ENCODE results near the gene CDH4. TPM values are rescaled to one million over a fixed set of nuclear protein-coding genes. Genes with fewer than 3 reads are reported as not detected.

Gene CDH4
- total and polyA plus RNA-seq, 3 experiments from 2014 or later, result 0.22 TPM; not detected in 2

- Histone ChIP-seq H3K27ac (ENCODE audit: low read depth, low read length) (no peak overlapping the region), H3K9me3 (ENCODE audit: low read length) (no peaks in the 10 kb centered on the region), H3K36me3 (ENCODE audit: insufficient read depth, low read length) (no peaks in the 10 kb centered on the region), H3K4me1 (ENCODE audit: insufficient read depth, low read length) (no peaks in the 10 kb centered on the region), H3K27me3 (ENCODE audit: insufficient read depth, low read length, poor library complexity, severe bottlenecking) (no peaks in the 10 kb centered on the region), H3K4me3 (ENCODE audit: low read length) (no peak overlapping the region)
- peaks cover 0 to 7% (median 0%) of the 10 kb centered on the region in 5 donors for H3K9me3 Mint-ChIP-seq
- no peak for DNase-seq
- H3K36me3 Mint-ChIP-seq, result no peaks in the 10 kb centered on the region
- ChIA-PET CTCF (no interaction called here), POLR2A (no interaction called here)
- no peaks in the 10 kb centered on the region for H3K4me1 Mint-ChIP-seq
- H3K27me3 Mint-ChIP-seq, result no peaks in the 10 kb centered on the region
- no peak overlapping the region for H3K4me3 Mint-ChIP-seq
- H3K27ac Mint-ChIP-seq, result no peak overlapping the region
Measured at GRCh38 chr20:61414455-61414991, 162.5 kb downstream of the CDH4 start.

GRCh38 chr20:61416546-61416945 is 164.5 kb downstream of the CDH4 start:
- Mint-ChIP-seq H3K4me1 (no peaks in the 10 kb centered on the region), H3K27me3 (no peaks in the 10 kb centered on the region), H3K9me3 (peaks cover 0 to 7% (median 0%) of the 10 kb centered on the region in 5 donors), H3K36me3 (no peaks in the 10 kb centered on the region), H3K4me3 (no peak overlapping the region), H3K27ac (no peak overlapping the region)
- no peaks in the 10 kb centered on the region for H3K27me3 ChIP-seq (ENCODE audit: insufficient read depth, low read length, poor library complexity, severe bottlenecking)
- no peak overlapping the region for H3K27ac ChIP-seq (ENCODE audit: low read depth, low read length)
- no peaks in the 10 kb centered on the region for H3K36me3 ChIP-seq (ENCODE audit: insufficient read depth, low read length)
- no peak for DNase-seq
- ChIA-PET CTCF (no interaction called here), POLR2A (no interaction called here)
- H3K4me1 ChIP-seq (ENCODE audit: insufficient read depth, low read length), result no peaks in the 10 kb centered on the region
- no peaks in the 10 kb centered on the region for H3K9me3 ChIP-seq (ENCODE audit: low read length)
- H3K4me3 ChIP-seq (ENCODE audit: low read length), result no peak overlapping the region

- H3K27ac Mint-ChIP-seq, result no peak overlapping the region
- H3K4me1 Mint-ChIP-seq, result no peaks in the 10 kb centered on the region
- Histone ChIP-seq H3K4me3 (ENCODE audit: low read length) (no peak overlapping the region), H3K4me1 (ENCODE audit: insufficient read depth, low read length) (no peaks in the 10 kb centered on the region), H3K27me3 (ENCODE audit: insufficient read depth, low read length, poor library complexity, severe bottlenecking) (no peaks in the 10 kb centered on the region), H3K36me3 (ENCODE audit: insufficient read depth, low read length) (no peaks in the 10 kb centered on the region), H3K9me3 (ENCODE audit: low read length) (no peaks in the 10 kb centered on the region), H3K27ac (ENCODE audit: low read depth, low read length) (no peak overlapping the region)
- POLR2A ChIA-PET, result no interaction called here
- DNase-seq, result no peak
- H3K4me3 Mint-ChIP-seq, result no peak overlapping the region
- H3K36me3 Mint-ChIP-seq, result no peaks in the 10 kb centered on the region
- CTCF ChIA-PET, result no interaction called here
- H3K27me3 Mint-ChIP-seq, result no peaks in the 10 kb centered on the region
- peaks cover 0 to 7% (median 0%) of the 10 kb centered on the region in 5 donors for H3K9me3 Mint-ChIP-seq
Measured at GRCh38 chr20:61417221-61417941, 165.3 kb downstream of the CDH4 start.

GRCh38 chr20:61419010-61419409 is 166.9 kb downstream of the CDH4 start:
- H3K4me1 ChIP-seq (ENCODE audit: insufficient read depth, low read length), result no peaks in the 10 kb centered on the region
- no peak for DNase-seq
- H3K36me3 ChIP-seq (ENCODE audit: insufficient read depth, low read length), result no peaks in the 10 kb centered on the region
- no peak overlapping the region for H3K4me3 Mint-ChIP-seq
- CTCF ChIA-PET, result no interaction called here
- no peaks in the 10 kb centered on the region for H3K9me3 ChIP-seq (ENCODE audit: low read length)
- no peak overlapping the region for H3K27ac ChIP-seq (ENCODE audit: low read depth, low read length)
- H3K4me3 ChIP-seq (ENCODE audit: low read length), result no peak overlapping the region
- peaks cover 0 to 7% (median 0%) of the 10 kb centered on the region in 5 donors for H3K9me3 Mint-ChIP-seq
- POLR2A ChIA-PET, result no interaction called here
- no peak overlapping the region for H3K27ac Mint-ChIP-seq
- no peaks in the 10 kb centered on the region for H3K27me3 Mint-ChIP-seq
- H3K36me3 Mint-ChIP-seq, result no peaks in the 10 kb centered on the region
- H3K27me3 ChIP-seq (ENCODE audit: insufficient read depth, low read length, poor library complexity, severe bottlenecking), result no peaks in the 10 kb centered on the region
- H3K4me1 Mint-ChIP-seq, result no peaks in the 10 kb centered on the region

GRCh38 chr20:61419501-61419900 is 167.4 kb downstream of the CDH4 start:
- ChIA-PET CTCF (no interaction called here), POLR2A (no interaction called here)
- no peaks in the 10 kb centered on the region for H3K36me3 ChIP-seq (ENCODE audit: insufficient read depth, low read length)
- peaks cover 0 to 7% (median 0%) of the 10 kb centered on the region in 5 donors for H3K9me3 Mint-ChIP-seq
- no peaks in the 10 kb centered on the region for H3K27me3 ChIP-seq (ENCODE audit: insufficient read depth, low read length, poor library complexity, severe bottlenecking)
- H3K27ac ChIP-seq (ENCODE audit: low read depth, low read length), result no peak overlapping the region
- H3K4me3 Mint-ChIP-seq, result no peak overlapping the region
- no peaks in the 10 kb centered on the region for H3K4me1 ChIP-seq (ENCODE audit: insufficient read depth, low read length)
- no peaks in the 10 kb centered on the region for H3K4me1 Mint-ChIP-seq
- no peak for DNase-seq
- no peaks in the 10 kb centered on the region for H3K27me3 Mint-ChIP-seq
- H3K9me3 ChIP-seq (ENCODE audit: low read length), result no peaks in the 10 kb centered on the region
- H3K36me3 Mint-ChIP-seq, result no peaks in the 10 kb centered on the region
- no peak overlapping the region for H3K4me3 ChIP-seq (ENCODE audit: low read length)
- H3K27ac Mint-ChIP-seq, result no peak overlapping the region

GRCh38 chr20:61420056-61420455 is 168.0 kb downstream of the CDH4 start:
- ChIA-PET POLR2A (no interaction called here), CTCF (no interaction called here)
- Mint-ChIP-seq H3K27ac (no peak overlapping the region), H3K27me3 (no peaks in the 10 kb centered on the region), H3K4me3 (no peak overlapping the region), H3K9me3 (peaks cover 0 to 7% (median 0%) of the 10 kb centered on the region in 5 donors), H3K4me1 (no peaks in the 10 kb centered on the region), H3K36me3 (no peaks in the 10 kb centered on the region)
- Histone ChIP-seq H3K9me3 (ENCODE audit: low read length) (no peaks in the 10 kb centered on the region), H3K27ac (ENCODE audit: low read depth, low read length) (no peak overlapping the region), H3K4me3 (ENCODE audit: low read length) (no peak overlapping the region), H3K4me1 (ENCODE audit: insufficient read depth, low read length) (no peaks in the 10 kb centered on the region), H3K27me3 (ENCODE audit: insufficient read depth, low read length, poor library complexity, severe bottlenecking) (no peaks in the 10 kb centered on the region), H3K36me3 (ENCODE audit: insufficient read depth, low read length) (no peaks in the 10 kb centered on the region)
- no peak for DNase-seq

- Mint-ChIP-seq H3K36me3 (no peaks in the 10 kb centered on the region), H3K9me3 (peaks cover 0 to 1% (median 0%) of the 10 kb centered on the region in 5 donors), H3K27ac (no peak overlapping the region), H3K27me3 (no peaks in the 10 kb centered on the region), H3K4me3 (no peak overlapping the region), H3K4me1 (no peaks in the 10 kb centered on the region)
- ChIA-PET CTCF (no interaction called here), POLR2A (no interaction called here)
- Histone ChIP-seq H3K36me3 (ENCODE audit: insufficient read depth, low read length) (no peaks in the 10 kb centered on the region), H3K4me1 (ENCODE audit: insufficient read depth, low read length) (no peaks in the 10 kb centered on the region), H3K27ac (ENCODE audit: low read depth, low read length) (no peak overlapping the region), H3K9me3 (ENCODE audit: low read length) (no peaks in the 10 kb centered on the region), H3K4me3 (ENCODE audit: low read length) (no peak overlapping the region), H3K27me3 (ENCODE audit: insufficient read depth, low read length, poor library complexity, severe bottlenecking) (no peaks in the 10 kb centered on the region)
- DNase-seq, result no peak
Measured at GRCh38 chr20:61420781-61421180, 168.7 kb downstream of the CDH4 start.

GRCh38 chr20:61422636-61423425 is 170.8 kb downstream of the CDH4 start:
- CTCF ChIA-PET, result no interaction called here
- POLR2A ChIA-PET, result no interaction called here

More at GRCh38 chr20:61422636-61423425, 170.8 kb downstream of the CDH4 start:
- Histone ChIP-seq H3K4me1 (ENCODE audit: insufficient read depth, low read length) (no peaks in the 10 kb centered on the region), H3K9me3 (ENCODE audit: low read length) (no peaks in the 10 kb centered on the region), H3K4me3 (ENCODE audit: low read length) (no peak overlapping the region), H3K27me3 (ENCODE audit: insufficient read depth, low read length, poor library complexity, severe bottlenecking) (no peaks in the 10 kb centered on the region), H3K27ac (ENCODE audit: low read depth, low read length) (no peak overlapping the region), H3K36me3 (ENCODE audit: insufficient read depth, low read length) (no peaks in the 10 kb centered on the region)
- no peak for DNase-seq
- H3K9me3 Mint-ChIP-seq, result peaks cover 0 to 2% (median 0%) of the 10 kb centered on the region in 5 donors
- H3K27me3 Mint-ChIP-seq, result no peaks in the 10 kb centered on the region
- H3K27ac Mint-ChIP-seq, result no peak overlapping the region
- no peaks in the 10 kb centered on the region for H3K36me3 Mint-ChIP-seq
- H3K4me1 Mint-ChIP-seq, result no peaks in the 10 kb centered on the region
- H3K4me3 Mint-ChIP-seq, result no peak overlapping the region
